ENCODE data around the gene SCAF4. TPM values are rescaled to one million over a fixed set of nuclear protein-coding genes. Genes with fewer than 3 reads are reported as not detected.
A peak's percentile ranks its signal among the peaks of the same experiment; 100 is the strongest.
"Not testable (repeated sequence)": the region's sequence is repeated elsewhere in the genome, so short reads cannot be mapped to it uniquely, and the experiment has no call there.

SCAF4 gene
- total RNA-seq, 1 donor from 2014 or later: 15.3 TPM

- Histone ChIP-seq H3K27ac (replicated peaks) (no peak overlapping the region), H3K27me3 (ENCODE audit: low read depth) (no peaks in the 10 kb centered on the region), H3K36me3 (peaks cover 83% of the 10 kb centered on the region), H3K4me1 (peaks cover 62% of the 10 kb centered on the region), H3K9me3 (replicated peaks) (no peaks in the 10 kb centered on the region), H3K4me3 (no peak overlapping the region)
- TF ChIP-seq CTCF (IDR thresholded peaks at IDR 0.05; ENCODE audit: borderline replicate concordance): no peak
- intact Hi-C loops (cut with micrococcal nuclease): no loop called here
- no peak for DNase-seq
Observed at GRCh38 chr21:31666445-31667010, 65.4 kb downstream of the SCAF4 start.

- intact Hi-C loops (cut with micrococcal nuclease); H3K9me3 ChIP-seq (replicated peaks); DNase-seq; H3K4me3 ChIP-seq; H3K27ac ChIP-seq (replicated peaks); H3K27me3 ChIP-seq (ENCODE audit: low read depth): not testable (repeated sequence)
- Histone ChIP-seq H3K36me3 (peaks cover 76% of the 10 kb centered on the region), H3K4me1 (peaks cover 69% of the 10 kb centered on the region)
Observed at GRCh38 chr21:31665869-31666268, 66.0 kb downstream of the SCAF4 start.

GRCh38 chr21:31665397-31665796 lies 66.5 kb downstream of the SCAF4 start:
- Histone ChIP-seq H3K9me3 (replicated peaks) (no peaks in the 10 kb centered on the region), H3K4me3 (no peak overlapping the region), H3K27ac (replicated peaks) (no peak overlapping the region), H3K36me3 (peaks cover 71% of the 10 kb centered on the region), H3K4me1 (peaks cover 74% of the 10 kb centered on the region), H3K27me3 (ENCODE audit: low read depth) (no peaks in the 10 kb centered on the region)
- intact Hi-C loops (cut with micrococcal nuclease): no loop called here
- no peak for DNase-seq
- TF ChIP-seq CTCF (IDR thresholded peaks at IDR 0.05; ENCODE audit: borderline replicate concordance): no peak

GRCh38 chr21:31663584-31664249 lies 68.2 kb downstream of the SCAF4 start:
- no peaks in the 10 kb centered on the region for H3K27me3 ChIP-seq (ENCODE audit: low read depth)
- no peak overlapping the region for H3K27ac ChIP-seq (replicated peaks)
- intact Hi-C loops (cut with micrococcal nuclease): no loop called here
- no peak overlapping the region for H3K4me3 ChIP-seq
- peaks cover 55% of the 10 kb centered on the region for H3K36me3 ChIP-seq
- peaks cover 87% of the 10 kb centered on the region for H3K4me1 ChIP-seq
- H3K9me3 ChIP-seq (replicated peaks): no peaks in the 10 kb centered on the region
- TF ChIP-seq CTCF (IDR thresholded peaks at IDR 0.05; ENCODE audit: borderline replicate concordance): no peak
- DNase-seq: no peak

GRCh38 chr21:31660591-31660990 lies 71.3 kb downstream of the SCAF4 start:
- peaks cover 64% of the 10 kb centered on the region for H3K4me1 ChIP-seq
- DNase-seq: no peak
- H3K4me3 ChIP-seq: peak overlapping the region; percentile 89
- TF ChIP-seq CTCF (IDR thresholded peaks at IDR 0.05; ENCODE audit: borderline replicate concordance): no peak
- no peaks in the 10 kb centered on the region for H3K9me3 ChIP-seq (replicated peaks)
- H3K36me3 ChIP-seq: peaks cover 25% of the 10 kb centered on the region
- intact Hi-C loops (cut with micrococcal nuclease): no loop called here
- peak overlapping the region; percentile 96 for H3K27ac ChIP-seq (replicated peaks)
- H3K27me3 ChIP-seq (ENCODE audit: low read depth): no peaks in the 10 kb centered on the region

- Histone ChIP-seq H3K27me3 (ENCODE audit: low read depth) (no peaks in the 10 kb centered on the region), H3K27ac (replicated peaks) (peak overlapping the region; percentile 96), H3K4me3 (peak overlapping the region; percentile 89), H3K36me3 (peaks cover 21% of the 10 kb centered on the region), H3K4me1 (peaks cover 60% of the 10 kb centered on the region), H3K9me3 (replicated peaks) (no peaks in the 10 kb centered on the region)
- no peak for DNase-seq
- TF ChIP-seq CTCF (IDR thresholded peaks at IDR 0.05; ENCODE audit: borderline replicate concordance): no peak
- intact Hi-C loops (cut with micrococcal nuclease): no loop called here
Observed at GRCh38 chr21:31660259-31660565, 71.7 kb downstream of the SCAF4 start.
